ENCODE measurements around the gene CYBC1. TPM values are rescaled to one million over a fixed set of nuclear protein-coding genes. Genes with fewer than 3 reads are reported as not detected.
"Not testable (repeated sequence)": the region's sequence is repeated elsewhere in the genome, so short reads cannot be mapped to it uniquely, and the experiment has no call there.

CYBC1 gene
- total RNA-seq, 1 donor from 2014 or later: 75.4 TPM

DNA sequence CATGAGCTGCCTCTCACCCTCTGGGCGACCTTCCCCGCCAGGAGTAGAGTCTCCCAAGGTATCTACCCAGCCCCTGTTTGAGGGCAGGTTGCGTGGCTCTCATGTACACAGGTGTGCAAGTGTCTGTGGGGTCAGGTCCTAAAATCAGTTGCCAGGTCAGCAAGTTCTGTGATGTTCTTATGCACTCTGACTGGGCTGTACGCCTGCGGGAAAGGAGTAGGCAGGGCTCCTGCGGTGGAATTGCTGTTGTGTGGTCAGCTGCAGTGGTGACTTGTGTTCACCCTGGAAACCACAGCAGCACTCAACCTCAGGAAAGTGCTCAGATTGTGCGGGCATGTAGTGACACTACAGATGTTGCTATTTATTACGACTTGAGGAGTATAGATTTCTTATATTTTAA lies 27.4 kb upstream of the CYBC1 start:
- DNase-seq: no peak

DNA sequence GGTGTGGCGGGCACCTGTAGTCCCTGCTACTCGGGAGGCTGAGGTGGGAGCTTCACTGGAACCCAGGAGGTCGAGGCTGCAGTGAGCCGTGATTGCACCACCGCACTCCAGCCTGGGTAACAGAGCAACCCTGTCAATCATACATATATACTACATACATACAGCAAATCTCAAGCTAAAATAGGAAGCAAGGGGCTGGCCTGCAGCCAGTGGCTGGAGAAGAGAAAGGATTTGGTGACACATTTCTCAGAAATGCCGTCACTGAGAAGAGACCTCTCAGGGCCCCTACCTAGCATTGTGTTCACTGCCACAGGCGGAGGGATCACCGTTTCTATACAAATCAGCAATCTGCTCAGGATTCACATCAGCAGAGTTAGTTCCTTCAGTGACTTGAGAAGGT lies 24.9 kb upstream of the CYBC1 start:
- DNase-seq: peak; percentile 70

DNA sequence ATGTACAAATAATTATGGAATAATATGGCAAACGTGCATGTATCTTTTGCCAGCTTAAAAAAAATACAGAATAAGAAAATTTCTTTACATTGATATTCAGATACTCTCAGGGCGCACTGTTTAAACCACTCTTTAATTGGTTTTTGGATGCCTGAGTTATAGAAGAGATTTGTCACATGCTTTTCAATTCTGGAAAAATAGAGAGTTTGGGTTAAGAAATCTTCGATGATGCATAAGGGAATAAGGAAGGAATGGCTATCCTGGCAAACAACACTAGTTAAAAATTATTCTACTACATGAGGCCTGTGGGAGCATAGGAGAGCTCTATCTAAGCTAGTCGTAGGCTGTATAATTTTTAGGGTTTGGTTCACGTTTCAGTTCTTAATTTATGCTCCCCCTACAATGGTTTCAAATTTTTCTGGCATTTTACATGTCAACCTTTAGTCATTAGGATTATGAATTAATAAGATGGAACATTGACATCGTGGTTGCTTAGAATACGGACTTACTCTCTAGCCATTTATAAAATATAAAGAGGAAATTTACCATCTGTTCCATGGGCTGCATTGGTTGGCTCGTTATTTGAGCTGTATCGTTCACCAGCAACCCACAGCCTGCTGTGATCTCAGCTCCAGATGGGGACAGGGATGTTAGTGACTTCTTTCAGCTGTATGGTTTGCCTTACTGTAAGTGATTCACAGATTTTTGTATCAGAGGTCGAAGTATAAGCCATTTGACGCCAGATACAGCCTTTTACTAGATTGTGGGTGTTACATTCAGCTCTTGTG lies 23.9 kb upstream of the CYBC1 start:
- no peak for DNase-seq

DNA sequence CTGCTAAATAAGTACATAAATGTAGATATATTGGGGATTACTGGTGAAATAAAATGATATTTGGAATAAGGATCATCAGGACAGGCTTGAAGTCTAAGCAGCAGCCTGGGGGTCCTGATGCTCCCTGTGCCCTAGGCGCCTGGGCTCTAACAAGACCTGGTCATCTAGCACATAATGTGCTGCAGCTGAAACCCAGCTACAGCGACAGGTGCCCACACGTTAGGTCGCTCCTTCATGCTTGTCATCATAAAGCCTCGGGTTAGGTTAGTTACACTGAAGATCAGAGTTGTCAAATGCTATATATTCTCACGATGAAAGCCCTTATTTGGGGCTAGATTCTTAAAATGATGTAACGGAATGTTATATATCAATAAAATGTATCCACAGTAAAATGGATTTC lies 19.5 kb upstream of the CYBC1 start:
- no peak for DNase-seq

DNA sequence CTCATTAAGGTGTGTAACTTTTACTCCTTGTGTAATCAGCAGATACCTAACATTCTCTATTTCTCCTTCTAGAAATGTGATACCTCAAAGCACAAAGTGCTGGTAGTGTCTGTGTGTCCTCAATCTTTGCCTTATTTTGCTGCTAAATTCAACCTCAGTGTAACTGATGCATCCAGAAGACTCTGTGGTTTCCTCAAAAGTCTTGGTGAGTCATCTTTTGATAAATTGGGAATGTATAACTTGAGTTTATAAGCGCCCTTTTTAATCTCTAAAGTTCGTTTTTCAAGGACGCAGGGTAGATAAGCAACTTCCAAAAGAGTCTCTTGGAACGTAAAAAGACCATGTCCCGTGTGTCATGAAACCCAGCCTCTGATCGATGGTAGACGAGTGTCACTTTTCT lies 18.1 kb upstream of the CYBC1 start:
- DNase-seq: no peak

DNA sequence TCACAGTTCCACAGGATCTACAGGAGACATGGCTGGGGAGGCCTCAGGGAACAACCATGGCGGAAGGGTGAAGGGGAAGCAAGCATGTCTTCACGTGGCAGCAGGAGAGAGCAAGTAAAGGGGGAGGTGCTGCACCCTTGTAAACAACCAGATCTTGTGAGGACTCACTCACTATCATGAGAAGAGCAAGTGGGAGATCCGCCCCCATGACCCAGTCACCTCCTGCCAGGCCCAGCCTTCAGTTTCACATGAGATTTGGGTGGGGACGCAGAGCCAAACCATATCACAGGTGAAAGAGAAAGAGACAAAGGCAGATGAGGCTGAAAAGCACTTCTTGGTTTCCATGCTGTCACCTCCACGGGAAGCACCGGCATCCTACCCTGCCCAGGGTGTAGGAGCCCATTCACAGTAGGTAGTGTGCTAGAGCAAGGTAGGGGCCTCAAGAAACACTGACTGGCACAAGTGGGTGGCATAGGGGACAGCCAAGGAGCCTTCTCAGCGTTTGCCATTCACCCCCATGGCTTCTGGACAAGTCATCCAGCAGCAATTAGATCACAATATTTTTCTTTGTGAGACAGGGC lies 14.6 kb upstream of the CYBC1 start:
- no peak for DNase-seq

DNA sequence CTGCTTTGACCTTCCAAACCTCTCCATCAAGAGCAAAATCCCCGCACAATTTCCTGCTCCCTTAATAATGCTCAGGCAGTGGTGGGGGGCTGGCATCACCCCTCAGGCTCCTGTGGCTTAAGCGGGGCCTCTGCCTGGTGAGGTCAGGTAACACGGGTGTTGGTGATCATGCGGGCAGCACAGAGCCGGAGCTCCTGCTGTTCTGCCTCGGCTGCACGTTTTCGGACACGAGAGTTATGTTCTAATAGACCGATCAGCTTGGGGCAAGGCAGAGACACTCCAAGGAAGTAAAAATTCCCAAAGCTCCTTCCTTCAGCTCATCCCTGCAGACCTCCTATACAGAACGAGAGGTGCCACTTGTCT lies 14.0 kb upstream of the CYBC1 start:
- DNase-seq: no peak

DNA sequence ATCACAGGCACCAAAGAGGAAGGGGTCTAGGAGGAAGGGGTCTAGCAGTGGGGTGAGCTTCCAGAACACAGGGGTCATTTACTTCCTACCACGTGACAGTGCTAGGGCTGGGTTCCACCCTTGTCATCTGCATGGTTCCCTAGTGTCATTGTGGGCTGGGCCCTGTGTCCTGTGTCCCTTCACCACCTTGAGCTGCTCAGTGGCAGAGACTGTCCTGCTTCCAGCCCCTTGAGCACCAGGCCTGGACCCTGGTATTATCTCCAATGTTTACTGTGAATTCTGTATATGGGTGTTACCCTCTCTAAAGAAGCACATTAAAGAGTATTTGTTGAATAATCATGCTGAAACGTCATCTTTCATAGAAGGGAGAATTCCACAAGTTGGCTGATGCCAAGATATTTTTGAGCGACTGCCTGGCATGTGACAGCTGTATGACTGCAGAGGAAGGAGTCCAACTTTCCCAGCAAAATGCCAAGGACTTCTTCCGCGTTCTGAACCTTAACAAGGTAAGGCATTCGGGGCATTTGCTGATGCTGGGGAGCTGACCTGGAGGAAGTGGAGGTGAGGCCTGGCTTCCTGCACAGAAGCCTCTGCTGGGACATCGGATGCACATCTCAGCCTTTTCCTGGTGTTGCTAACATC lies 13.5 kb upstream of the CYBC1 start:
- DNase-seq: peak; percentile 57

DNA sequence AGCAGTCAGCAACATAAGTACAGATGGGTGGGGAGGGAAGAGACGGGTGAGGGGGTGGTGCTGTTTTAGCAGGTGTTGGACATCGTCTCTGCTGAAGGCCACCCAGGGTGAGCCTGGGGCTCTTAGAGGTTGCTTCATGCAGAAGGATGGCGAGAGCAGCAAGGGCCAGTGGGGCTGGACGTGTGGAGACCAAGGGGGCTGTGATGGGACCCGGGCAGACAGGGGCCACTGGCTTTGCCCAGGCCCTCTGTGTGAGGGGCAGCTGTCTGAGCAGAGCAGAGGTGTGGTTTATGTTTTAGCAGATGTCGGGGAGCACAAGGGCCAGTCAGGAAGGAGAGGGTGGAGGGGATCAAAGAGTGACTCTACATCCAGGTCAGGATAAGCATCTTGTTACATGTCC lies 12.8 kb upstream of the CYBC1 start:
- no peak for DNase-seq

DNA sequence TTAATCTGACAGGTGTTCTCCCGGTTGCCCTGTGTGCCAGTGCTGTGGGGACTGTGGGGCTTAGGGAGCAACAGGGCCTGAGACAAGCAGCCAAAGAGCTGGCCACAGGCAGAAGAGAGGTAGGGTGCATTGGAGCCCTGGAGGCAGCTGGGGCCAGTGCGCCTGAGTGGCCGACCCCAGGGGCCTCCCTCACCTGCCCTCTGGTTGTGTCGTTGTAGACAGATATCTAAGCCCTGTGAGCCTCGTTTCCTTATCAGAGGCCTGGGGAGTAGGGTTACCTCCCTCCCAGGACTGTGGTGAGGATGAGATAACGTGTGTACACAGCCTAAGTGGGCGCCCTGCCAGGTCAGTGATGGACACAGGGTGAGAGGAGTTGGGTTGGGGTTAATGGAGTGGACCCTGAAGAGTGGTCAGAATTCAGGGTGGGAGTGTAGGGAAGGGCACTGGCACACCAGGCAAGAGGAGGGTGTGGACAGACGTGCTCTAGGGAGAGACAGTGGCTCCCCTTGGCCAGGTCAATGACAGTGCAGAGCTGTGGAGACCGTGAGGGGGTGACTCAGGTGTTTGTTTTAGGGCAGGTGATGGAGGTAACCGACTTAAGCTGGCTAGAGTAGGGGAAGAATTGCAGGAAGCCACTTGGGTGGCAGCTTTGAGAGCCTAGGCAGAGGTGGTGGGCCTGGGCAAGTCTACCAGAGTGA lies 11.4 kb upstream of the CYBC1 start:
- no peak for DNase-seq

DNA sequence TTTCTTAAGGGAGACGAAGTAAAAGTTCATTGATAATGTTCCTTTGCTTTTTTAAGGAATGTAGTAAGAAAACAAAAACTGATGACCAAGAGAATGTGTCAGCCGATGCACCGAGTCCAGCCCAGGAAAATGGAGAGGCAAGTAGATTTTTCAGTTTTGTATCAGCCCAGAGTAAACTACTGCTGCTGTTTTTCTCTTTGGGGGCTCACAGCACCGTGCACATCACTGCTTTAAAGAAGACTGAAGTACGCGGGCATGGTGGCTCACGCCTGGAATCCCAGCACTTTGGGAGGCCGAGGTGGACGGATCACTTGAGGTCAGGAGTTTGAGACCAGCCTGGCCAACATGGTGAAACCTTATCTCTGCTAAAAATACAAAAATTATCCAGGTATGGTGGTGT lies 9.4 kb upstream of the CYBC1 start:
- not testable (repeated sequence) for DNase-seq

DNA sequence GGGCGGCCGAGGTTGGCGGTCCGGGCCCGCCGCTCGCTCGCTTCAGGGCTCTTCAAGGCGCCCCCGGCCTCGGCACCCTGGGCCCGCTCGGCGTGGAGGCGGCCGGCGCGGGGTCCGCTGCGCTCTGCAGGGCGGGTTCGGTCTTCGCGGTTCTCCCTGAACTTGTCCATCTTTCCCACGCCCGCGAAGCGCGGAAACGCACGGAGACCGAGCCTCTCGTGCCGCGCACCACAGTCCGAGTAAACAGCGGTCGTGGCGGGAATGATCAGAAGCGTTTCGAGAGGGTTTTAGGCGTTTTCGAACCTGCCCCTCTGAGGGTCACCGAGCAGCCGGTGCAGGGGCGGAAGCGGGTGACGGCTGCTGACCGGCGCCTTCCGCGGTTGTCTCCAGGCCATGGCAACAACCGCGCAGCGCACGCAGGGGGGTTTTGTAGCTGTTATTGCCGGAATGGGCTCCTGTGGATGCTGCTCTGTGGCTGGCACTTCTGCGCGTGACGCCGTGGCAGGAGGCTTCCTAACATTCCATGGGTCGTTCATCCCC lies 8.4 kb upstream of the CYBC1 start:
- DNase-seq: peak; percentile 83

DNA sequence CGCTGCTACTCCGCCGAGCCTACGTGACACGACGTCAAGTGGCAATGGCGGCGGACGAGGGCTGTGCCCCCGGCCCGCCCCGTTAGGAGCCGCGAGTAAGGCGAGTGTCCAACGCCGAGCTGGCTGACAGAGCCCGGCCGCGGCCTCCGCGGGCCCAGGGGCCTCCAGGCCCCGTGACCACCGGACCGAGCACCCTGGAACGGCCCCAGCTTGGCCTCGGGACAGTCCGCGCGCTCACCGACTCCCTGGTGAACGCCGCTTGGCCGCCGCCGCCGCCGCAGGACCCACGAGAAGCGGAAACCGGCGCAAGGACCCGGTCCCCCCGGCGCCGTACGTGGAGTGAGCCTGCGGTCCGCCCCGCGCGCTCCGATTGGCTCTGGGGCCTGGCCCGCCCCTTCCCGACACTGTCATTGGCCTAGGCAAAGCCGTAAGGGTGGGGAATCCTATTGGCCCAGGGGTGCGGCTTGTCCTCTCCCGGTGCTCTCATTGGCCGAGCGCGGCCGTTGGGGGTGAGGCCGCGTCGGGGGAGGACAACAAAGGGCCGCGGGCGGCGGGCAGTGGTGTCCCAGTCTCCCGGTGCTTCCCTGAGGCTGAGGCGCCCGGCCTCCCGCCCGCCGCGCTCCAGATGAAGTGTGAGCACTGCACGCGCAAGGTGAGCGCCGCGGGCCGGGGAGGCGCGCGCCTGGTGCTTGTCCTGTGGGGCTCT lies 7.8 kb upstream of the CYBC1 start, which contains the start of gene NARF:
Gene NARF (plus strand): TSS at position 563 of the 706 bp plus-strand sequence. CDS start 63 bp downstream, at position 626.
- peak; percentile 99 for DNase-seq

DNA sequence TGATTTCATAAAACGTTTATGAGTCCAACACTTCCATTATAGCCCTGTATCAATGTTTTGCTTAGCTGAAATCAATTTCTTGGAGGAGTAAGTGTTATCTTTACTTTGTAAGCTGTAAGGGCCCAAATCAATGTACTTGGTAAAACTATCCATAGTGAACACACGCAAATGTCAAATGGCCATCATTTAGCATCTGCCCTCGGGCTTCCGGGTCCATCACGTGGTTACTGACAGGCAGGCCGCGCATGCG lies 7.3 kb upstream of the CYBC1 start:
- DNase-seq: no peak

DNA sequence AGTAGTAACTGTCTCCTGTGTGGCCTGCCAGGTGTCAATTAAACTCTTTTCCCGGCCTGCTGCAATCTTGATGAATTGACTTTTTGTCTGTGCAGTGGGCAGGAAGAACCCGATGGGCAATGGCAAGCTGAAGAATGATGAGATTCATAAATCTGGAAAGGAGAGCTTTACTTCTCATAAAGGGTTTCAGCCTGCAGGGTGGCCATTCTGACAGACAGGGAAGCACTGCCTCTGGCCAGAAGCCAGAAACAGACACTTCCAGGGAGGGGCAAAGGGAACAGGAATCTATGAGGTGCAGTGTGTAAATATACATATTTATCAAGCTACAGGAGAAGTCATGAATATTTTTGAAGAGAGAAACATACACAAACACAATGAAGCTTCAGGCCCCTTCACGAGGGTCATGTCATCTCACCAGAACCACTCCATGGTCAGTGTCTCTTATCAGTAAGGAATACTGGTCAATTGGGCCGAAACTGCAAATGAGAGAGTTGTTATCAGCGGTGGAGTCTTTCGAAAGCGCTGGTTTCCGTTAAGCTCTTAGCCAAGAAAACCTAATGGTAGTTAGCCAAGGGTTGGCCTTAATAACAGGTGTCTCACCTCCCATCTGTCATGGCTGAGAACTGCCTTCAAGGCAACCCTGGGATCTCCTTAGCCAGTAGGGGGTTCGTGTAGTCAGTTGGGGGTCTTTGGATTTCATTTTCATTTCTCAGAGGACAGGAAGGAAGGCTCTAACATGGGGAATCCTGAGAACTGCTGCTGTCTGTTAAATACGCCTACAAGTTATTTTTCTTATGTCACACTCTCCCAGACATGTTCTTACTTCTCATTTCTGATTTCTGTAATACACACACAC lies 6.7 kb upstream of the CYBC1 start:
- no peak for DNase-seq

DNA sequence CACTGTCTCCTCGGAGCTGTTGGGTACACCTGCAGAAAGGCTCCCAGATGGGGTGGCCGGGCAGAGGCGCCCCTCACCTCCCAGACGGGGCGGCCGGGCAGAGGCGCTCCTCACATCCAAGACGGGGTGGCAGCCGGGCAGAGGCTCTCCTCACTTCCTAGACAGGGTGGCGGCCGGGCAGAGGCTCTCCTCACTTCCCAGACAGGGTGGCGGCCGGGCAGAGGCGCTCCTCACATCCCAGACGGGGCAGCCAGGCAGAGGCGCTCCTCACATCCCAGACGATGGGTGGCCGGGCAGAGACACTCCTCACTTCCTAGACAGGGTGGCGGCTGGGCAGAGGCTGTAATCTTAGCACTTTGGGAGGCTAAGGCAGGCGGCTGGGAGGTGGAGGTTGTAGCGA lies 3.2 kb upstream of the CYBC1 start:
- not testable (repeated sequence) for DNase-seq

DNA sequence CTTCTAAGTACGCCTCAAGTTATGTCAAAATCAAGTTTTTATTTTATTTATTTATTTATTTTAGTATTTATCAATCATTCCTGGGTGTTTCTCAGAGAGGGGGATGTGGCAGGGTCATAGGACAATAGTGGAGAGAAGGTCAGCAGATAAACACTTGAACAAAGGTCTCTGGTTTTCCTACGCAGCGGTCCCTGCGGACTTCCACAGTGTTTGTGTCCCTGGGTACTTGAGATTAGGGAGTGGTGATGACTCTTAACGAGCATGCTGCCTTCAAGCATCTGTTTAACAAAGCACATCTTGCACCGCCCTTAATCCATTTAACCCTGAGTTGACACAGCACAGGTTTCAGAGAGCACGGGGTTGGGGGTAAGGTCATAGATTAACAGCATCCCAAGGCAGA lies 2.6 kb upstream of the CYBC1 start:
- not testable (repeated sequence) for DNase-seq

DNA sequence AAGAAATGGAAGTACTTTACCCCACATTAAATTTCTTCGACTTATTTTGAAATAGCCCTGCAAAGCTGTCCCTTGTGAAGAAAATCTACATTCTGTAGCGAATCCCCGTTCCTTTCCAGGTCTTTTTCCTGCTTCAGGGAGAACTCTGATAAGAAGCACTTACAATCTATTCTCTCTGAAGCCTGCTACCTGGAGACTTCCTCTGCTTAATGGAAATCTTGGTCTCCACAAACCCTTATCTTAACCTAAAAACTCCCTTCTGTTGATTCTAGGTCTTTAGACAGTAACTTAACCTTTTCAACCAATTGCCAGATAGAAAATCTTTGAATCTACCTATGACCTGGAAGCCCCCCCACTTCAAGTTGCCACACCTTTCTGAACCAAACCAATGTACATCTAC lies 1.6 kb upstream of the CYBC1 start:
- DNase-seq: no peak

DNA sequence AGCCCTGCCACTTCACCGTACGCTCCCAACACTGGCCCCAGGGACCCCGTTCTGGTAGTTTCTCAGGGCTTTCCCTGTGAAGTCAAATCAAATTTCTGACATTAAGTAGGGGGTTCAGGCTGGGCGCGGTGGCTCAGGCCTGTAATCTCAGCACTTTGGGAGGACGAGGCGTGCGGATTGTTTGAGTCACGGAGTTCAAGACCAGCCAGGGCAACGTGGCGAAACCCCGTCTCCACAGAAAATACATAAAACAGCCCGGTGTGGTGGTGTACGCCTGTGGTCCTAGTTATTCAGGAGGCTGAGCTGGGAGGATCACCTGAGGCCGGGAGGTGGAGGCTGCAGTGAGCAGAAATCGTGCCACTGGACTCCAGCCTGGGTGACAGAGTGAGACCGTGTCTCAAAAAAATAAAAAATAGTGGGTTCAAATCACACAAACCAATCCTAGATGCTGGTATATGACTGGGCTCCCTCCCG lies 632 bp downstream of the CYBC1 start:
- no peak for DNase-seq

DNA sequence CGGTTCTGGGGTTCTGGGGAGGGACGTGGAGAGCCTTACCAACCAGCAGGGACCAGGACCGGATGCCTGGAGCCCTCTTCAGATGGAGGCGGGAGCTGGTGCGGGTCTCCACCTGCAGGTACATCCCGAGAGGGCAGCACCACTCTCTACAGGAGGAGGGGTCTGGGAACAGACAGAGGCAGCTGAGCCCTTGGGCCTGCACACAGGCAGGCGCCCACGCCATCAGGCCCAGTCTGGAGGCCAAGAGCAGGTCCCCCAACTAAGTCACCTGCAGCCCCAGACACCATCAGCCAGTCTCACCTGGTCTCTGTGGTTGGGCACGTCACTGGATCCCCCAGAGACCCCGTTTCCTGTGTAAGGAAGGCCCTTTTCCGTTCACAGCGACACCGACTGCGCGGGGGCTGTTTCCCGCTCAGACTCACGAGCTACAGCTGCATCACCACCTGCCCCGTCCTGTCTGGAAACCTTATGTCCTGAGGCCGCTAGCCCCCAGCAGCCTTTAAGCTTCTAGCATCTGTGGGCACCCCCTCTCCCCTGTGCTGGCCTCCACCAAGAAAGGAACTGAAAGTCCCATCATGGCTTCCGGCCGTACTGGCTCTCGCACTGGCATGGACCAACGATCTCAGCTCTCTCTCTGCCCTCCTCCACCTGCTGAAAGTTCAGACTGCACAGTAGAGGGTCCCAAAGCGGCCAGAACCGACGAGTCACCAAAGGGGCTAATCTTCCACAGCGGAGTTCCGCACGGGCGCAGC lies 1.2 kb downstream of the CYBC1 start:
- peak; percentile 34 for DNase-seq

DNA sequence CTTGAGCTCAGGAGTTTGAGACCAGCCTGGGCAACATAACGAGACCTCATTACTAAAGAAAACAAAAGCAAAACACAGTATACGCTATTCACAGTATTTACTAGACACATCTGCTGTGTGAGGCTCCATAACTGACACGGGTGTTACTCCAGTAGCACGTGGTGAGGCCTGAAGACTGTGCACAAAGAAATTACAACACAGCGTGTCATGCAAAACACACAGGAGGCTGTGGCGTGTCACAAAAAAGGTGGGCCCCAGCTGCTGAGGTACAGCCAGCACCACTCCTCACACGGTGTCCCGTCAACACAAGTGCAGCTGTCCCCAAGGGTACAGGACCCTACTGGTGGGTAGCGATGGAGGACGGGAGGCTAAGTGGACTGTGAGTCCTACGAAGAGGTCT lies 2.7 kb downstream of the CYBC1 start:
- no peak for DNase-seq

Data from dermis blood vessel endothelial cell (primary cell).